Measurements from ENCODE around the gene PACS2.
"Not testable (repeated sequence)": the region's sequence is repeated elsewhere in the genome, so short reads cannot be mapped to it uniquely, and the experiment has no call there.

PACS2 gene

GRCh38 chr14:105328678-105329390, 14.3 kb downstream of the PACS2 start:
- peak overlapping the region in 3 of 21 experiments; percentile 21 to 45 (median 25) for H3K27ac ChIP-seq

GRCh38 chr14:105329411-105330150, 15.0 kb downstream of the PACS2 start:
- no peak overlapping the region for H3K4me3 ChIP-seq

More at GRCh38 chr14:105328678-105329390, 14.3 kb downstream of the PACS2 start:
- H3K4me3 ChIP-seq: no peak overlapping the region

DNA sequence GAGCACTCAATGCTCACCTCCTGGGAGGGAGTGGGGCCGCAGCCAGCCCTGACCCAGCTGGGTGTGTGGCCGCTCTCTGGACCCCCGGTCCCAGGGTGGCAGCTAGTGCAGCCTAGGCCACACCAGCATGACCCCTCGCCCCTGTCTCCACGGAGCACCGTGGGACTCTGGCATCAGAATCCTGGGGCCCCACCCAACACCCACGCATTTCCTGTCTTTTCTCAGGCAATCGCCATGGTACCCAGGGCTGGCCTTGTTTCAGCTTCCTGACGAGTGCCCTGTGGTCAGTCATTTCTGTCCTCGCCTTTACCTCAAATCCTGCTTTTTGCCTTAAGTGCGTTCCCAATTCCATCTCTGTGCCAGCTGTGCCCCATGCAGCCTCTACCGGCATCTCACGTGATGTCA, 15.9 kb downstream of the PACS2 start:
- H3K27ac ChIP-seq: peak overlapping the region in 10 of 21 experiments; percentile 2 to 65 (median 34)
- H3K4me3 ChIP-seq: no peak overlapping the region

More at GRCh38 chr14:105329411-105330150, 15.0 kb downstream of the PACS2 start:
- H3K27ac ChIP-seq: peak overlapping the region in 4 of 21 experiments; percentile 15 to 45 (median 26)

DNA sequence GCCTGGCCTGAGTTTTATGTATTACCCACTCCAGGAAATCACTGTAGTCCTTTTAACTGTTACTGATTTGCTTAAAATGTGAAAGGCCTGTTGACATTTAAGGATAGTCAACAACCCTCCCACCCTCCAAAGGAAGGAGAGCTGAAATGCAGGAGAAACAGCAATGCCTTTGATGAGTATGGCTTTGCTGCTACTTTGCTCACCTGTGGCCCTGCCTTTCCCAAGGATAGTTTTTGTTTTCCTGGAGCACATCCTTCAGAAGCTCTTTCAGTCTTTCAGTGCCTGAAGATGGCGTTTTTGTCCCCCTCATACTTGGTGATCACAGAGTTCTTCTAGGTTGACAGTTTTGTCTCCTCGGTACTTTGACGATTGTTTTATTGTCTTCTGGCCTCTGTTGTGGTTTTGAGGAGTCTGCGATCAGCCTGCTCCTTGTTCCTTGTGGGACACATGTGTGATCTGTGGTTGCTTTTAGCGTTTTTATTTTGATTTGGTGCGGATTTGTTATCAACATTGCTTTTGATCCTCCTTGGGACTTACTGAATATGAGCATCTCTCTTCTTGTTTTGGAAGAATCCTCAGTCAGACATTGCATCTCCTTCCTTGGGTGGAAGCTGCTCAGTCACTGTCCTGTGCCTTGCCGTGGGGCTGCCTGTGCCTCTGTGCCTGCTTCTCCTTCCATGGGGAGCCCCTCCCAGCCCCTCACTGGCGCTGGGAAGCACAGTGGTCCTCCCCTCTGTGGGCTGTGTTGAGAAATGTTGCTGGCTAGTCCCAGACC, 17.2 kb downstream of the PACS2 start:
- no peak overlapping the region for H3K4me3 ChIP-seq
- H3K27ac ChIP-seq: peak overlapping the region in 4 of 21 experiments; percentile 21 to 65 (median 32)

- Histone ChIP-seq H3K4me3 (no peak overlapping the region), H3K27ac (peak overlapping the region in 2 of 21 experiments; percentile 25 to 40)
Measured at GRCh38 chr14:105332350-105332874, 17.9 kb downstream of the PACS2 start.

- Histone ChIP-seq H3K4me3 (no peak overlapping the region), H3K27ac (no peak overlapping the region)
Measured at GRCh38 chr14:105333020-105333490, 18.5 kb downstream of the PACS2 start.

GRCh38 chr14:105333613-105334364, 19.2 kb downstream of the PACS2 start:
- Histone ChIP-seq H3K27ac (no peak overlapping the region), H3K4me3 (no peak overlapping the region)

DNA sequence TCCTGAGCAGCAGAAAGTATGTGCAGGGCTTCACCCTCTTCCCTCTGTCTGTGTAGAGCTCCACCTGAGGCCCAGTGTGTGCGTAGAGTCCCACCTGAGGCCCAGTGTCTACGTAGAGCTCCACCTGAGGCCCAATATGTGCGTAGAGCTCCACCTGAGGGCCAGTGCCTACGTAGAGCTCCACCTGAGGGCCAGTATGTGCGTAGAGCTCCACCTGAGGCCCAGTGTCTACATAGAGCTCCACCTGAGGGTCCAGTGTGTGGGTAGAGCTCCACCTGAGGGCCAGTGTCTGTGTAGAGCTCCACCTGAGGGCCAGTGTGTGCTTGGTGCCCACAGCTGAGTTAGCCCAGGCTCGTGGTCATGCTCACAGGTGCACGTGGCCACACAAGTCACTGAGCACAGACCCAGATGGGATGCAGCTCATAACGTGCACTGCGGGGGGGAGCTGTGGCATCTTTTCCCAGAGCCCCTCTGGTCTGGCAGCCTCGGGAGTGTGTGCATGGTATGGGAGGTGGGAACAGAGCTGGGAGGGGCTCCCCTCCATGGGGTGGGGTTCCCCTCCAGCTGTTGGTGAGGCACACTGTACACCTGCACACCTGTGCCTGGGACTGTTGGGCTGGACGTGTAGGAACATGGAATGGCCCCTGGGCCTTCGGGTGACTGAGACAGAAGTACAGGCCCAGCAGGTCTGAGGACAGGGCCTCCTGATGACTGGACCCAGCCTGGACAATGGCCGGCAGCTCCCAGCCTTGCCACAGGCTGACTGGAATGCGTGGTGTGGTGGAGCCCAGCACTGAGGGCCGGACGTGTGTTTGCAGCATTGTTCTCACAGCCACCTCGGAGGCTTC, 20.1 kb downstream of the PACS2 start:
- H3K4me3 ChIP-seq: no peak overlapping the region
- H3K27ac ChIP-seq: no peak overlapping the region

GRCh38 chr14:105335231-105335542, 20.6 kb downstream of the PACS2 start:
- peak overlapping the region in 1 of 21 experiments; percentile 15 for H3K27ac ChIP-seq
- H3K4me3 ChIP-seq: not testable (repeated sequence)

DNA sequence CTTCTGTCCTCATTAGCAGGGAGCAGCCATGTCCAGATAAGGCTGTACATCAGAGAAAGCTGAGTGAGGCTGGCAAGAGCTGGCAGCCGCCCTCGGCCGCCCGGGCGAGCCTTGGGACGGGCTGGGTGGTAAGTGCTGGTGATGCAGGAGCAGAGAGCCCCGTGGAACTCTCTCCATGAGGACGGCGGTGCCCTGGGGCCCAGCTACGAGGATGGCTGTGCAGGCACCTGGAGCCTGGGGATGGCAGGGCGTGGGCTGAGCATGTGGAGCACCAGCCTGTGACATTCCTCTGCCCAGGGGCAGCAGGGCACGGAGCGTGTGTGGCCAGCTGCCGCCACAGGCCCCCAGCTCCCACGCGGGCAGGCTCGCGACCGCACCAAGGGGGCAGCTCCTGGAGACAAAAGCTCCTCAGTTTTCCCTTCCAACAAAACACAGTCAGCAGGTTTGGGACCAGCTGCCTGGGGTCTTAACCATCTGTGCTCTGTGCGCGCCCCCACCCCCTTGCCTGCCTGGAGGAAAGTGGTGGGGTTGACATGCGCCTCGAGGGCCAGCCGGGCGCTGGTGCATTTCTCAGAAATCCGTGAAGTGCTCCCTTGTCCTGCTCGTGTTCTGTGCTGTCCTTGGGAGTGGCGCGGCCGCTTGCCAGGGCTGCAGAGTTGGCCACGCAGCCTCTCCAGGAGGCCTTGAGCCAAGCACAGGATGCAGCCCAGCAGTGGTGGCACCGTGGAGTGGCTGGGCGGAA, 21.4 kb downstream of the PACS2 start:
- Histone ChIP-seq H3K4me3 (no peak overlapping the region), H3K27ac (peak overlapping the region in 1 of 21 experiments; percentile 15)

DNA sequence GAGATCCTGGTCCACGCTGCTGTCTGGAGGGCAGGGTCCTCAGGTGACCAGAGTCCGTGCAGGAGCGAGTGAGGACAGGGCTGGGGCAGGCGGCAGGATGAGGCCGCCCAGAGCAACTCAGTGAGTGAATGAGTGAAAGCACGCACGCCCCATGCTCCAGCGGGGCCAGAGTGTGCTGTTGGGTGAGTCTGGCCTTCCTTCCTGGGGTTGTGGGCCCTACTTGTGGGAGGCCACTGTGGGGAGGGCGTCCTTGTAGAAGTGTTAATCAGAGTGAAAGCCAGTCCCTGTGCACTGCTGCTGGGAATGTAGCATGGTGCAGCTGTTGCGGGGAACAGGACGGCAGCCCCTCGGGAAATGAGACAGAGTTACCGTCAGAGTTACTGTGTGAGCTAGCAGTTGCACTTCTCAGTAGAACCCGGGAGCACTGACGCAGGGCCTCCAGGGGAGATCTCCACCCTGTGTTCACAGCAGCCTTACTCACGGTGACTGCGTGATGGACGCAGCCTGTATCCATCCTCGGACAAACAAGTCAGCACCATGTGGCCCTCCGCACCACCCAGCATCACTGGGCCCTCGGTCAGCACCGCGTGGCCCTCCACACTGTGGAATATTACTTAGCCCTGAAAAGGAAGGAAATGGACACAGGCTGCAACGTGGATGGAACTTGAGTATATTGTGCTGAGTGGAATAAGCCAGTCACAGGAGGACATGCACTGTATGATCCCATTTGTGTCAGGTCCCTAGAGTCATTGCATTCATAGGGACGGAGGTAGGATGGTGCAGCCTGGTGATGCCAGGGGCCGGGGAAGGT, 22.1 kb downstream of the PACS2 start:
- Histone ChIP-seq H3K4me3 (no peak overlapping the region), H3K27ac (no peak overlapping the region)

DNA sequence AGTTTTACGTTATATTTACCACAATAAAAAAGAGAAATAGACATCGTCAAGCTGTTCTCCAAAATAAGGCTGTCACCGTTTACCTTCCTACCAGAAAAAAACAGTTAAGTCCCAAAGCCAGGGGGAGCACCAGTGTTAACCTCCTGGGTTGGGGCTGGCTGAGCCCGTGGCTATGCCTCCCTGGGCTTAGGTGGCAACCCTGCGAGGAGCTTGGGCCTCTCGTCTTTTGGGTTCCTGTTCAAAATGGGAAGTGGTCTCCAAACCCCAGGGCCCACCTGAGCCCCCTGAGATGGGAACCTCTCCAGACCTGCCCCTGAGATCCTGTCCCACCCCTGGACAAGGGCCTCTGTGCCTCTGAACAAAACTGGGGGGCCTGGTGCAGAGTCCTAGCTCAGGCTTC, 22.9 kb downstream of the PACS2 start:
- H3K27ac ChIP-seq: no peak overlapping the region
- H3K4me3 ChIP-seq: no peak overlapping the region

GRCh38 chr14:105337966-105338741, 23.6 kb downstream of the PACS2 start:
- Histone ChIP-seq H3K4me3 (no peak overlapping the region), H3K27ac (peak overlapping the region in 2 of 21 experiments; percentile 13 to 48)

GRCh38 chr14:105340821-105341733, 26.5 kb downstream of the PACS2 start:
- Histone ChIP-seq H3K4me3 (no peak overlapping the region), H3K27ac (peak overlapping the region in 6 of 21 experiments; percentile 3 to 55 (median 34))

DNA sequence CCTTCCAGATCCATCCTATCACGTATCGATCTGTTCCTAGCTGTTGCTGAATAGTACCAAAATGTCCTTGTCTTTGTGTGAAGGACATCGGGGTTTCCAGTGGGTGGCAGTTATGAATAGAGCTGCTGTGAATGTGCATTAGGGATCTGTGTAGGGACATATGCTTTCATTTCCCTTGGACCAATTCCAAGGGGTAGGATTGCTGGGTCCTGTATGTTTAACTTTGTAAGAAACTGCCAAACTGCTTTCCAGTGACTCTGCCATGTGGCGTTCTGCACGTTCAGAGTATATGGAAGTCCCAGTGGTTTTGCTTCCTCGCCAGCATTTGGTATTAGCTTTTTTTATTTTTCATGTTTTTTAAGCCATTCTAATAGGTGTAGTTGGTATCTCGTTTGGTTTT, 28.6 kb downstream of the PACS2 start:
- no peak overlapping the region for H3K4me3 ChIP-seq
- H3K27ac ChIP-seq: no peak overlapping the region
